Measurements from ENCODE around the gene CLSTN3. TPM values are rescaled to one million over a fixed set of nuclear protein-coding genes. Genes with fewer than 3 reads are reported as not detected.

CLSTN3 gene
- total and polyA plus RNA-seq, 2 of the 8 experiments (the other 6 are each of a cell fraction or from before 2014, with no cell fraction given): 20.4 to 26.3 TPM

DNA sequence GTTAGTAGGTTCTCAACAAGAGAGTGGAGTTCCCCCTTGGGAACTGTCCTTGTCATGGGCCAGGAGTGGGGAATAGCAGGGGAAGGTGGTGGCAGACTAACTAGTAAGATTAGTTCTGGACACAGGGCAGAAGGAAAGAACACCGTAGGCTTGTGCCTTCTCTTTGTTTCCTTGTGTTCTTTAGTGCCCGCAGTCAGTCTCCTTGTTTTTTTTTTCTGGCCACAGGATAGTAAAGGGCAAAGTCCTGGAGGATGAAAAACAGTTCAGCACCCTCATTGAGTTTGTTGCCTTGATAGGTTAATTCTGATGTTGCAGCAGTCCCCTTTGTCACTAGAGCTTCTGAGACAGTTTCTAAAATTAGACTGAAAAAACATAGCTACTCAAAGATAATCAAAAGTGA is 67.7 kb downstream of the CLSTN3 start:
- WGBS, 2 experiments (ENCODE audit: extremely low coverage in 1 of 2, insufficient coverage in 1 of 2, insufficient read length in 1 of 2, insufficient replicate concordance in 2 of 2, low coverage in 1 of 2, low lambda C conversion rate in 2 of 2, missing lambda C conversion rate in 1 of 2): 100% methylated on average over 2 of the region's 2 CpGs; no CpG with 5 or more reads in 1 of the 2 experiments
- POLR2A ChIA-PET (ENCODE audit: partially characterized antibody): interaction anchor here (0.5 to 0.9 kb wide), 2 partner anchors 11 to 41 kb away, joined by 3 read pairs; no protein-coding TSS in a partner anchor

More for the DNA sequence above, 67.7 kb downstream of the CLSTN3 start:
- no peak for FAIRE-seq
- Histone ChIP-seq H3K4me3 (ENCODE audit: extremely low read depth in 1 of 4, insufficient read depth in 2 of 4, low read depth in 3 of 4, low read length in 4 of 4) (no peak overlapping the region), H2BK120ac (replicated peaks; ENCODE audit: low read depth, low read length) (no peak overlapping the region), H3K4ac (replicated peaks; ENCODE audit: insufficient read length, low read depth, low read length) (no peak overlapping the region), H3K18ac (ENCODE audit: extremely low read depth, low read length) (no peak overlapping the region), H4K5ac (ENCODE audit: insufficient read length, low read depth, low read length) (no peak overlapping the region), H3K4me2 (ENCODE audit: insufficient read depth in 1 of 2, low read depth in 2 of 2, low read length in 2 of 2) (no peak overlapping the region), H4K20me1 (replicated peaks in 1 of 2; ENCODE audit: control insufficient read depth in 1 of 2, insufficient read depth in 2 of 2, low read length in 2 of 2) (no peaks in the 10 kb centered on the region), H2AK5ac (ENCODE audit: low read depth, low read length) (no peak overlapping the region), H4K8ac (ENCODE audit: extremely low read depth, insufficient read depth, low read length) (no peak overlapping the region), H2AFZ (ENCODE audit: low read length) (no peak overlapping the region), H3K23me2 (ENCODE audit: low read depth, low read length) (no peaks in the 10 kb centered on the region), H3K9me3 (ENCODE audit: insufficient read depth in 2 of 2, low read depth in 1 of 2, low read length in 1 of 2) (peaks cover 0 to 13% of the 10 kb centered on the region in 2 experiments; a peak in 2 of 4 replicates), H3K79me2 (ENCODE audit: control insufficient read depth in 1 of 2, insufficient read depth in 2 of 2, low read length in 2 of 2) (no peaks in the 10 kb centered on the region), H3K14ac (ENCODE audit: insufficient read length) (no peak overlapping the region), H3K27me3 (replicated peaks in 1 of 4; ENCODE audit: control insufficient read depth in 3 of 4, extremely low read depth in 1 of 4, insufficient read depth in 3 of 4, low read length in 3 of 4) (no peaks in the 10 kb centered on the region), H3K36me3 (ENCODE audit: control insufficient read depth in 2 of 4, insufficient read depth in 4 of 4, low read length in 3 of 4) (peaks cover 7 to 46% (median 24%) of the 10 kb centered on the region in 4 experiments; a peak in 7 of 8 replicates), H3K79me1 (ENCODE audit: low read depth, low read length) (no peaks in the 10 kb centered on the region; the same call in 1 of the 2 replicates), H3K56ac (replicated peaks; ENCODE audit: insufficient read length, low read depth, low read length) (no peak overlapping the region), H2BK20ac (ENCODE audit: low read length) (no peak overlapping the region), H3K23ac (ENCODE audit: insufficient read length) (no peak overlapping the region), H2BK15ac (ENCODE audit: low read length) (no peak overlapping the region), H3K27ac (ENCODE audit: low read depth, low read length) (no peak overlapping the region), H2BK12ac (ENCODE audit: low read depth, low read length) (no peak overlapping the region), H4K91ac (replicated peaks; ENCODE audit: insufficient read length, low read length) (no peak overlapping the region), H2BK5ac (ENCODE audit: low read depth, low read length) (no peak overlapping the region), H3K9ac (replicated peaks in 1 of 4; ENCODE audit: extremely low read depth in 1 of 4, low read depth in 3 of 4, low read length in 3 of 4) (no peak overlapping the region), H3K4me1 (replicated peaks in 1 of 4; ENCODE audit: control insufficient read depth in 3 of 4, insufficient read depth in 4 of 4, low read length in 3 of 4) (no peaks in the 10 kb centered on the region)
- CTCF ChIA-PET (ENCODE audit: partially characterized antibody): no interaction called here
- no peak for DNase-seq (ENCODE audit: low read depth in 1 of 2, low spot score in 2 of 2)
- TF ChIP-seq EP300 (IDR thresholded peaks at IDR 0.05; ENCODE audit: borderline replicate concordance in 1 of 2, low read depth in 2 of 2, low read length in 2 of 2) (no peak), KDM5A (IDR thresholded peaks at IDR 0.05; ENCODE audit: low read length) (no peak), POLR2AphosphoS5 (IDR thresholded peaks at IDR 0.05; ENCODE audit: low read depth, low read length) (no peak)
